Skeletal muscle tissue (tissue), 4 donors: ENCODE measurements around the gene SPSB1. TPM values are rescaled to one million over a fixed set of nuclear protein-coding genes. Genes with fewer than 3 reads are reported as not detected.
A peak's percentile ranks its signal among the peaks of the same experiment; 100 is the strongest.

Experiments
- H3K27ac ChIP-seq: one replicate; pipeline ENCODE4 v1.7.0; 2013; ENCODE audit warnings: mild to moderate bottlenecking, low read depth, low read length, inconsistent platforms
- H3K27me3 ChIP-seq, 3 donors: one replicate each; pipeline ENCODE4 v1.7.0; 2013; ENCODE audit warnings: low read length in 3 of 3; ENCODE audit not compliant: control insufficient read depth in 3 of 3, insufficient read depth in 3 of 3
- H3K36me3 ChIP-seq, 3 donors: one replicate each; pipeline ENCODE4 v1.7.0; 2013; ENCODE audit warnings: low read length in 3 of 3; ENCODE audit not compliant: control insufficient read depth in 3 of 3, insufficient read depth in 3 of 3
- H3K4me1 ChIP-seq, 3 donors: one replicate each; pipeline ENCODE4 v1.7.0; 2013; ENCODE audit warnings: low read length in 3 of 3, mild to moderate bottlenecking in 3 of 3; ENCODE audit not compliant: control insufficient read depth in 3 of 3, insufficient read depth in 3 of 3
- H3K4me3 ChIP-seq, 3 donors: one replicate each; pipeline ENCODE4 v1.7.0; 2013; ENCODE audit warnings: low read length in 3 of 3
- H3K9ac ChIP-seq, 3 donors: one replicate each; pipeline ENCODE4 v1.7.0; 2013; ENCODE audit warnings: low read length in 3 of 3, mild to moderate bottlenecking in 3 of 3, moderate library complexity in 2 of 3, low read depth in 1 of 3
- H3K9me3 ChIP-seq, 3 donors: one replicate each; pipeline ENCODE4 v1.7.0; 2013; ENCODE audit warnings: low read length in 3 of 3; ENCODE audit not compliant: control insufficient read depth in 3 of 3
- total RNA-seq: library from RNA; depleted of rRNA; stranded (reverse); fragments of >200 nt; gene quantifications from one replicate; pipeline ENCODE4 v1.2.3, GENCODE V29; 2014
- donor health status: Osteomylitis.

SPSB1 gene
- total RNA-seq, 1 donor from 2014 or later = 6.3 TPM

DNA sequence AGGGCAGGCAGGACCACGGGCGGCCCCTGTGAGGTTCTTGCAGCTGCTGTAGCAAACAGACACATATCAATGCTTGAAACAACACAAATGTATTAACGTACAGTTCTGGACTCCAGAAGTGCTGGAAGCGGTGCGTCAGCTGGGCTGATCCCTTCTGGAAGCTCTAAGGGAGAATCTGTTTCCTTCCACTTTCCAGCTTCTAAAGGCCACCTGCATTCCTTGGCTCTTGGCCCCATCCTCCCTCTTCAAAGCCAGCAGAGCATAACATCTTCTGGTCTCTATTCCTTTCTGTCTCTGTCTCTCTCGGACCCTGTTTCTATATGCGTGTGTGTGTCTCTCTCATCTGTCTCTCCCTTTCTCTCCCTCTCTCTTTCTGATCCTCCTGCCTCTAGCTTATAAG, 102.3 kb downstream of the SPSB1 start:
- Histone ChIP-seq H3K4me1 (peaks cover 9 to 13% (median 13%) of the 10 kb centered on the region in 3 donors), H3K27ac (no peak overlapping the region), H3K9me3 (peaks cover 0 to 3% (median 0%) of the 10 kb centered on the region in 3 donors), H3K4me3 (no peak overlapping the region), H3K9ac (no peak overlapping the region), H3K27me3 (no peaks in the 10 kb centered on the region), H3K36me3 (no peaks in the 10 kb centered on the region)

DNA sequence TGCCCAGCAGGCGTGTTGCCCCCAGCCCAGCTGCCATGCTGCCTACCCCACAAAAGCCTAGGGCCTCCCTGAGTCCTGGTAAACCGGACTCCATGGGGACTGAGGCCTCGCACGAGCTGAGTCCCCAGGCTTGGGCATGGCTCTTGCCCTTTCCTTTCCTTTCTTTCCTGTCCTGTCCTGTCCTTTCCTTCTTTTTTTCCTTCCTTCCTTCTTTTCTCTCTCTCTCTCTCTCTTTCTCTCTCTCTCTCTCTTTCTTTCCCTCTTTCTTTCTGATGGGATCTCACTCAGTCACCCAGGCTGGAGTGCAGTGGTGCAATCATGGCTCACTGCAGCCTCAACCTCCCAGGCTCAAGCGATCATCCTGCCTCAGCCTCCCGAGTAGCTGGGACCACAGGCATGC, 104.4 kb downstream of the SPSB1 start:
- Histone ChIP-seq H3K27me3 (no peaks in the 10 kb centered on the region), H3K4me3 (no peak overlapping the region), H3K36me3 (no peaks in the 10 kb centered on the region), H3K9me3 (peaks cover 0 to 3% (median 0%) of the 10 kb centered on the region in 3 donors), H3K4me1 (peaks cover 17 to 28% (median 23%) of the 10 kb centered on the region in 3 donors), H3K27ac (no peak overlapping the region), H3K9ac (no peak overlapping the region)

DNA sequence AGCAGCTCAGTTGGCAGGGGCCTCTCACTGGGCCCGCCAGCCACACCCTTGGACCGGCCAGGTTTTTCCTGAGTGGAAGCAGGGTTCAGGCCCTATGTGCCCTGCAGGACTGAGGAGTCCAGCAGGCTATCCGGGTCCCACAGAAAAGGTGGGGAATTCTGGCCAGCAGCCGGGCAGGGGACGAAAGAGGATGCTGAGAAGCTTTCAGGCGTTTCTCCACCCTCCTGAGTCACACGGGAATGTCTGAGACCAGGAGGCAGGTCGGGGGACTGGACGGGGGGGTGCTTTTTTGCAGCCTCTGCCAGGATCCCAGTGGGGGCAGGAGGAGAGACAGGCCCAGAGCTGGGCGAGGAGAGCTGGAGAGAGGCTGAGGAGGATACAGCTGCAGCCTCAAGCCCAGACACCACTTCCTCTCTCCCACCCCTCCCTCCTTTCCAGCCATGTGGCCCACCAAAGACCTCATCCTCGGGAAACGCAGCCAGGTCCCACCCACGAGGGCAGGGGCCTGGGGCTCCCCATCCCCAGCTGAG, 105.4 kb downstream of the SPSB1 start:
- Histone ChIP-seq H3K27me3 (no peaks in the 10 kb centered on the region), H3K4me1 (peaks cover 17 to 28% (median 23%) of the 10 kb centered on the region in 3 donors), H3K9me3 (peaks cover 0 to 3% (median 0%) of the 10 kb centered on the region in 3 donors), H3K9ac (no peak overlapping the region), H3K36me3 (no peaks in the 10 kb centered on the region), H3K27ac (no peak overlapping the region), H3K4me3 (no peak overlapping the region)

DNA sequence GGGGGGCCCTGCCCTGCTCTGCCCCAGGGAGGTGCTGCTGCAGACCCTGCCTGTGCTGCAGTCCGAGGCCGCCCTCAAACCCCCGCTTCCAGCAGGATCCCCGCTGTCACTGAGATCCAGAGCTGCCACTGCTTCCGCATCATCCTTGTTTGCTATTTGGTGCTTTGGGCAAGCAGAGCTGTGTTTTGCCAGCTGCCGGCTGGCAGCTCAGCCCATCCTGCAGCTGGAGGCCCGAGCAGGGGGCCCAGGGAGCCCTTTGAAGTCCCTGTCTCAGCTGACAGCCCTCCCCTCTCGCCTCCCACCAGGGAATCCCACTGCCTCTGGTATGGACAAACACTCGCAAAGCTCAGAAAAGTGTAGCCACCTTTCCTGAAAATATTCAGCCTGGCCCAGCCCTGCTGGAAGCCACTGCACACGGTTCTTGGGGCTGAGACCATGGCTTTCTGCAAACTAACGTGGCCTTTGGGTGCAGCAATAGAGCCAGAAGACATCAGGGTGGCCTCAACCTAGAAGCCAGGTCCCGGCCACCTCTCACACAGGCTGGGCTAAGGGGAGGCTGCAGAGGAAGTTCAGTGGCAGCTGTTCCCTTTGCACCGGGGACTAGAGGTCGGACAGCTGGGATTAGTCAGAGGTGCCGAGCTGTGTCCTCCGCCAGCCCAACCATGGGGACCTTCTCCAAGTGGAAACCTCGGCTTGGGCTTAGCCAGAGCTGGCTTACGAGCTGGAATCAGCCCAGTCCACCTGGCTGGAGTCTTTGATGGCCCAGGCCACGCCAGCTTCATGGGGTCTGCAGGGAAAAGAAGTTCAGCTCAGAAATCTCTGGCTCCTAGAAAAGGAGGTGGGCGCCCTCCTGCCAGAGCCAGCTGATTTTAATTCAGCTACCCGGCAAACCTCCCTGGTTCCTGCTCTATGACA, 107.1 kb downstream of the SPSB1 start:
- H3K9me3 ChIP-seq = peaks cover 0 to 3% (median 0%) of the 10 kb centered on the region in 3 donors
- H3K9ac ChIP-seq = peak overlapping the region in 1 of 3 donors; percentile 60
- no peaks in the 10 kb centered on the region for H3K36me3 ChIP-seq
- H3K27me3 ChIP-seq = no peaks in the 10 kb centered on the region
- H3K4me1 ChIP-seq = peaks cover 17 to 28% (median 23%) of the 10 kb centered on the region in 3 donors
- H3K4me3 ChIP-seq = no peak overlapping the region
- H3K27ac ChIP-seq = peak overlapping the region; percentile 51

DNA sequence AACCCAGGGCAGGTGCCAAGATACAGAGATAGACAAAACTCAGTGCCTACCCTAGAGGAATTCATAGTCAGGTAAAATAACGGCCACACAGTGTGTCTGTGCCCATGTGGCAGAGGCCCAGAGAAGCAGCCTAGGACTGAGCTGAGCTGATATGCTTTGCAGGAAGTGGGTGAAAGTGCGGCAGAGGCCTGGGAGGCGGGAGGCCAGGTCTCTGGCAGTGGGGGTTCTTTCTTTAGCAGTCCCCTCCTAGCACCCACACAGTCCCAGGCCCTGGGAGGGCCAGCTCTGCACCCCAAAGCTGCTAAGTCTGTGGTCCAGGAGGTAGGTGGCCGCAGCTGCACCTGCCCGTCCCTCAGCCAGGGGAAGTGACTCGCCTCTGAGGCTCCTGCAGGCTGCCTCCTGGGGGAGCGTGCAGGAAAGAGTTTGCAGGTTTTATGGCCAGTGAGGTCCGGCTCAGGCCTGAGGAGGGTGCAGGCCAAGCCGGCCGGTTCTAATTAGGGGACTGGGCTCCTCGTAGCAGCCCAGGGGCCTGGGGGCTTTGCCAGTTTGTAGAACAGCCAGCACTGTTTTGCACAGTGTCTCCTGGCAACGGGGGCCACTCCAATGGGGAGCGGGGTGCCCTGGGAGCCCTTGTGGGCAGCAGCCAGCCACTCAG, 107.9 kb downstream of the SPSB1 start:
- H3K27ac ChIP-seq = peak overlapping the region; percentile 51
- H3K27me3 ChIP-seq = no peaks in the 10 kb centered on the region
- H3K9ac ChIP-seq = peak overlapping the region in 1 of 3 donors; percentile 40
- no peaks in the 10 kb centered on the region for H3K9me3 ChIP-seq
- H3K36me3 ChIP-seq = no peaks in the 10 kb centered on the region
- H3K4me3 ChIP-seq = no peak overlapping the region
- H3K4me1 ChIP-seq = peaks cover 17 to 28% (median 23%) of the 10 kb centered on the region in 3 donors

DNA sequence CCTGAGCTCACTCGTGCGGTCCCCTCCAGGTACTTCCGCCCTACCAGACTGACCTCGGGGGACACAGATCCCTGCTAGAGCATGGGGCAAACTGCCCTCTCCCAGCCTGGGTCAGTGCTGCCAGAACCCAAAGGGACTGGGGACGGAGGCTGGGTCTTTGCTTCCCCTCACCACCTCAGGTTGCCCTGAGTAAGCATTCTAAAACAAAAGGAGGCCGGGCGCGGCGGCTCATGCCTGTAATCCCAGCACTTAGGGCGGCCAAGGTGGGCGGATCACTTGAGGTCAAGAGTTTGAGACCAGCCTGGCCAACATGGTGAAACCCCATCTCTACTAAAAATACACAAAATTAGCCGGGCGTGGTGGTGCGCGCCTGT, 108.4 kb downstream of the SPSB1 start:
- H3K27ac ChIP-seq = no peak overlapping the region
- no peaks in the 10 kb centered on the region for H3K9me3 ChIP-seq
- no peaks in the 10 kb centered on the region for H3K36me3 ChIP-seq
- no peaks in the 10 kb centered on the region for H3K27me3 ChIP-seq
- peak overlapping the region in 1 of 3 donors; percentile 40 for H3K9ac ChIP-seq
- H3K4me1 ChIP-seq = peaks cover 17 to 31% (median 23%) of the 10 kb centered on the region in 3 donors
- H3K4me3 ChIP-seq = no peak overlapping the region

DNA sequence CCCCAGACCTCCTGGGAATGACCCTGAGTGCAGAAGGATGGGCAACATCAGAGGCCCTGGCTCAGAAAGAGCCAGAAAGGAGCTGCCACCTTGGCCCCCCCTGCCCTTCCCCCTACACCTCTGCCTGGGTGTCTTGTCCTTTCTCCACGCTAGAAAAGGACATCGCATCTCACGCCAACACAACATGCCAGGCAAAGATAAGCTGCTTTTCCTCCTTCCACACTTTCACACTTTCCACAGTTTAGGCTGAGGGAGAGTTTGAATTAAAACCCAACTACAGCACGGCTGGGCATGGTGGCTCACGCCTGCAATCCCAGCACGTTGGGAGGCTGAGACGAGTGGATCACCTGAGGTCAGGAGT, 109.5 kb downstream of the SPSB1 start:
- Histone ChIP-seq H3K9me3 (no peaks in the 10 kb centered on the region), H3K27ac (no peak overlapping the region), H3K36me3 (no peaks in the 10 kb centered on the region), H3K4me3 (no peak overlapping the region), H3K4me1 (peaks cover 22 to 34% (median 23%) of the 10 kb centered on the region in 3 donors), H3K9ac (no peak overlapping the region), H3K27me3 (no peaks in the 10 kb centered on the region)

DNA sequence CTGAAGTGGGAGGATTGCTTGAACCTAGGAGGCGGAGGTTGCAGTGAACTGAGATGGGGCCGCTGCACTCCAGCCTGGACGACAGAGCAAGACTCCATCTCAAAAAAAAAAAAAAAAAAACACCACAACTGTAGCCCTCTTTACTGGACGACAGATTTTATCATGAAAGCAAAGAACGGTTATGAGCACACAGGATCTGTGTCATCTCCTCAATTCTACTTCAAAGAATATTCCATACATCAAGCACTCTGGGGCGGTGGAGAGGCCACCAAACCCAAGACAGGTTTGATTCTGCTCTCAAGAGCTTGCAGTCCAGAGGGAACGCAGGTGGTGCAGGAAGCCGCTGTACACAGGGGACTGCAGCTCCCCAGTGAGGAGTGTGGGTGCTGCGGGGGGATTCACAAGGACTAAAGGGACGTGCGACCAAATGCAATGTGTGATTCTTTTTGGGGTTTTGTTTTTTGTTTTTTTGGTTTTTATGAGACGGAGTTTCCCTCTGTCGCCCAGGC, 110.1 kb downstream of the SPSB1 start:
- Histone ChIP-seq H3K27me3 (no peaks in the 10 kb centered on the region), H3K4me1 (peaks cover 22 to 34% (median 23%) of the 10 kb centered on the region in 3 donors), H3K36me3 (no peaks in the 10 kb centered on the region), H3K27ac (no peak overlapping the region), H3K4me3 (no peak overlapping the region), H3K9ac (no peak overlapping the region), H3K9me3 (no peaks in the 10 kb centered on the region)

DNA sequence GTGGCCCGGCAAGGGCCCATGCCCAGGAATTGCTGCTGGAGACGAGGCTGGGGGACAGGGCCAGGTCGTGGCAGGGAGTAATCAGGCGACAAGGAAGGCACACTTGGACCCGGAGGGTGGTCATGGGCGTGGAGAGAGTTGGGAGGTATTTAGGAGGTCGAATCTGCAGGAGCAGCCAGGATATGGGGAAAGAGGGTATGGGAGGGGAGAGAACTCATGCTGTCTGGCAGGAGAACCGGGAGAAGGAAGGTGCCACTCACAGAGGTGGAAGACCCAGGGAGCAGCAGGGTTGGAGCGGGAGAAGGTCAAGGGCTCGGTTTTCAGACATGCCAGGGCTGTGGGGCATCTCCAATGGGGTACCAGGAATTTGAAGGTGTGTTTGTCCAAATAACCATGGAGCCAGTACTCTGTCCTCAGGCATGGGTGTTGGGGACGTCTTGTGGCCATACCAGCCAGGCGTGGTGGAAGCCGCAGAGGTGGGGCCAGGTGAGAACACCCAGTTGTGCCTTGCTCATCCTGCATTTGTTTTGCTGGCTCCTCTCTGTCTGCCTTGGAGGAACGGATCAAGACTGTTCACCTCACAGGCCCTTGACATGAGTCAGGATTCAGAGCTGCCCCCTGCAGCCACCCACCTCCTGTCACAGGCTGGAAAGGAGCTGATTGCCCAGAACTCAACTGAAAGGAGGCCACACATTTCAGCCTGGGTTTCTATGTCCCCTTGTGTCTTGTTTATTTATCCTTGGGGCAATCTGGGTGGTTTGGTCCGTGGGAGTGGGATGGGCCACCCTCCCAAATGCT, 111.6 kb downstream of the SPSB1 start:
- Histone ChIP-seq H3K9me3 (no peaks in the 10 kb centered on the region), H3K27me3 (no peaks in the 10 kb centered on the region), H3K4me1 (peaks cover 17 to 28% (median 20%) of the 10 kb centered on the region in 3 donors), H3K4me3 (no peak overlapping the region), H3K27ac (no peak overlapping the region), H3K9ac (no peak overlapping the region), H3K36me3 (no peaks in the 10 kb centered on the region)
